Upper lobe of left lung (tissue), 4 donors: Measurements from ENCODE around the gene KLHL18.
"Not testable (repeated sequence)": the region's sequence is repeated elsewhere in the genome, so short reads cannot be mapped to it uniquely, and the experiment has no call there.

Experiments used
- CTCF ChIP-seq, 6 experiments: fragments of 450-650 bp in 4 of 6; fragments of 200-600 bp in 2 of 6; sonication (generic) in 2 of 6; IDR thresholded peaks; one replicate each; pipeline ENCODE4 v1.5.1; 2016 to 2019; ENCODE audit warnings: antibody characterized with exemption in 6 of 6
- EP300 ChIP-seq, 4 donors: sonication (generic); formaldehyde crosslinking; IDR thresholded peaks; one replicate each; pipeline ENCODE4 v1.5.1; 2017; ENCODE audit warnings: antibody characterized with exemption in 4 of 4, control low read depth in 2 of 4
- POLR2A ChIP-seq, 4 donors: fragments of 450-650 bp; IDR thresholded peaks; one replicate each; pipeline ENCODE4 v1.5.1; 2016 to 2017; ENCODE audit warnings: antibody characterized with exemption in 4 of 4, mild to moderate bottlenecking in 2 of 4
- POLR2AphosphoS5 ChIP-seq, 2 donors: sonication (generic); formaldehyde crosslinking; IDR thresholded peaks; one replicate each; pipeline ENCODE4 v1.5.1; 2017; ENCODE audit warnings: antibody characterized with exemption in 2 of 2

GRCh38 chr3:47360110-47360517, 77.4 kb downstream of the KLHL18 start:
- TF ChIP-seq POLR2AphosphoS5, POLR2A, CTCF, EP300 (IDR thresholded peaks at IDR 0.05): not testable (repeated sequence)
